Suprapubic skin (tissue), 4 donors: ENCODE data around the gene SULT2B1. TPM values are rescaled to one million over a fixed set of nuclear protein-coding genes. Genes with fewer than 3 reads are reported as not detected.
A peak's percentile ranks its signal among the peaks of the same experiment; 100 is the strongest.

ENCODE experiments used
- DNase-seq, 2 donors: peaks; one replicate each; pipeline ENCODE4 v3.0.0-alpha.2; 2019; ENCODE audit warnings: low spot score in 2 of 2
- H3K27ac ChIP-seq: fragments of 200-600 bp; sonication (generic); one replicate; pipeline ENCODE4 v1.5.1; 2019
- H3K27me3 ChIP-seq: fragments of 200-600 bp; sonication (generic); one replicate; pipeline ENCODE4 v1.5.1; 2019
- H3K36me3 ChIP-seq: fragments of 200-600 bp; sonication (generic); one replicate; pipeline ENCODE4 v1.5.1; 2019
- H3K4me1 ChIP-seq: fragments of 200-600 bp; sonication (generic); one replicate; pipeline ENCODE4 v1.5.1; 2019
- H3K4me3 ChIP-seq: fragments of 200-600 bp; sonication (generic); one replicate; pipeline ENCODE4 v1.5.1; 2019; ENCODE audit warnings: mild to moderate bottlenecking
- H3K9me3 ChIP-seq: fragments of 200-600 bp; sonication (generic); one replicate; pipeline ENCODE4 v1.5.1; 2019
- EP300 ChIP-seq: sonication (generic); formaldehyde crosslinking; IDR thresholded peaks from one replicate; pipeline ENCODE4 v1.6.1; 2017; ENCODE audit warnings: antibody characterized with exemption
- POLR2A ChIP-seq, 2 donors: fragments of 450-650 bp; IDR thresholded peaks; one replicate each; pipeline ENCODE4 v1.6.1; 2017; ENCODE audit warnings: antibody characterized with exemption in 2 of 2, mild to moderate bottlenecking in 2 of 2, moderate library complexity in 2 of 2
- POLR2AphosphoS5 ChIP-seq, 3 donors: sonication (generic); formaldehyde crosslinking; IDR thresholded peaks; one replicate each; pipeline ENCODE4 v1.6.1; 2017; ENCODE audit warnings: antibody characterized with exemption in 3 of 3
- WGBS: methylation state at CpG from one replicate; pipeline ENCODE4 v1.1.5; 2018; 5-methylcytosine and 5-hydroxymethylcytosine counted together
- total RNA-seq, 4 donors: library from RNA; depleted of rRNA; stranded (reverse); fragments of >200 nt; gene quantifications; one replicate each; pipeline ENCODE4 v1.1.0, GENCODE V29; 2016
- TF ChIP-seq, protein P1 (sequence below), 2 donors: fragments of 200-600 bp in 1 of 2; fragments of 450-650 bp in 1 of 2; sonication (generic) in 1 of 2; IDR thresholded peaks; one replicate each; pipeline ENCODE4 v1.5.1; 2016 to 2019; ENCODE audit warnings: antibody characterized with exemption in 2 of 2, mild to moderate bottlenecking in 1 of 2, moderate library complexity in 1 of 2

SULT2B1 gene
- total RNA-seq, 4 donors from 2014 or later = 26.0 to 162 (median 122) TPM

DNA sequence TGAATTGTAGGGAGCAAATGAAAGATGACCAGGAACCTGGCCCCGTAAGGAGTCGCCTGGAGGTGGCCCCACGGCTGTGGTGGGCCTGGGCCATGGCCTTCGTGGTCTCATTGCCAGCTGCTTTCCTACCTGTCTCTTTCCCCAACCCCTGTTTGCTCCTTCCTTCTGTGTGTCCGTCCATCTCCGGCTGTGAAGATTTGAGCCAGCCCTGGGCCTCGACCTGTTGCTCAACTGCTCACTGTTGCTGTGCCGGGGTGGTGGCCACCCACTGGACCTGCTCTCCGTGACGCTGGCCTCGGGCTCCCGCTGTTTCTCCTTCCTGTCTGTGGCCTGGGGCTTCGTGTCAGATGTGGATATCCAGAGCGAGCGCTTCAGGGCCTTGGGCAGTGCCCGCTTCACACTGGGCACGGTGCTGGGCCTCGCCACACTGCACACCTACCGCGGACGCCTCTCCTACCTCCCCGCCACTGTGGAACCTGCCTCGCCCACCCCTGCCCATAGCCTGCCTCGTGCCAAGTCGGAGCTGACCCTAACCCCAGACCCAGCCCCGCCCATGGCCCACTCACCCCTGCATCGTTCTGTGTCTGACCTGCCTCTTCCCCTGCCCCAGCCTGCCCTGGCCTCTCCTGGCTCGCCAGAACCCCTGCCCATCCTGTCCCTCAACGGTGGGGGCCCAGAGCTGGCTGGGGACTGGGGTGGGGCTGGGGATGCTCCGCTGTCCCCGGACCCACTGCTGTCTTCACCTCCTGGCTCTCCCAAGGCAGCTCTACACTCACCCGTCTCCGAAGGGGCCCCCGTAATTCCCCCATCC, 76.7 kb downstream of the SULT2B1 start:
- no peaks in the 10 kb centered on the region for H3K27me3 ChIP-seq
- peaks cover 59% of the 10 kb centered on the region for H3K4me1 ChIP-seq
- peaks cover 17% of the 10 kb centered on the region for H3K36me3 ChIP-seq
- H3K4me3 ChIP-seq = no peak overlapping the region
- peak in 1 of 2 donors; percentile 62 for DNase-seq
- WGBS = 81% methylated on average over 29 of the region's 34 CpGs
- no peak for TF ChIP-seq POLR2AphosphoS5 (IDR thresholded peaks at IDR 0.05)
- TF ChIP-seq, protein P1, sequence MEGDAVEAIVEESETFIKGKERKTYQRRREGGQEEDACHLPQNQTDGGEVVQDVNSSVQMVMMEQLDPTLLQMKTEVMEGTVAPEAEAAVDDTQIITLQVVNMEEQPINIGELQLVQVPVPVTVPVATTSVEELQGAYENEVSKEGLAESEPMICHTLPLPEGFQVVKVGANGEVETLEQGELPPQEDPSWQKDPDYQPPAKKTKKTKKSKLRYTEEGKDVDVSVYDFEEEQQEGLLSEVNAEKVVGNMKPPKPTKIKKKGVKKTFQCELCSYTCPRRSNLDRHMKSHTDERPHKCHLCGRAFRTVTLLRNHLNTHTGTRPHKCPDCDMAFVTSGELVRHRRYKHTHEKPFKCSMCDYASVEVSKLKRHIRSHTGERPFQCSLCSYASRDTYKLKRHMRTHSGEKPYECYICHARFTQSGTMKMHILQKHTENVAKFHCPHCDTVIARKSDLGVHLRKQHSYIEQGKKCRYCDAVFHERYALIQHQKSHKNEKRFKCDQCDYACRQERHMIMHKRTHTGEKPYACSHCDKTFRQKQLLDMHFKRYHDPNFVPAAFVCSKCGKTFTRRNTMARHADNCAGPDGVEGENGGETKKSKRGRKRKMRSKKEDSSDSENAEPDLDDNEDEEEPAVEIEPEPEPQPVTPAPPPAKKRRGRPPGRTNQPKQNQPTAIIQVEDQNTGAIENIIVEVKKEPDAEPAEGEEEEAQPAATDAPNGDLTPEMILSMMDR (IDR thresholded peaks at IDR 0.05) = no peak
- TF ChIP-seq POLR2A (IDR thresholded peaks at IDR 0.05) = no peak
- TF ChIP-seq EP300 = no peak
- H3K9me3 ChIP-seq = no peaks in the 10 kb centered on the region
- H3K27ac ChIP-seq = no peak overlapping the region

DNA sequence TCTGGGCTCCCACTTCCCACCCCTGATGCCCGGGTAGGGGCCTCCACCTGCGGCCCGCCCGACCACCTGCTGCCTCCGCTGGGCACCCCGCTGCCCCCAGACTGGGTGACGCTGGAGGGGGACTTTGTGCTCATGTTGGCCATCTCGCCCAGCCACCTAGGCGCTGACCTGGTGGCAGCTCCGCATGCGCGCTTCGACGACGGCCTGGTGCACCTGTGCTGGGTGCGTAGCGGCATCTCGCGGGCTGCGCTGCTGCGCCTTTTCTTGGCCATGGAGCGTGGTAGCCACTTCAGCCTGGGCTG, 77.3 kb downstream of the SULT2B1 start:
- Histone ChIP-seq H3K27ac (no peak overlapping the region), H3K36me3 (peaks cover 17% of the 10 kb centered on the region), H3K27me3 (no peaks in the 10 kb centered on the region), H3K4me3 (no peak overlapping the region), H3K4me1 (peaks cover 59% of the 10 kb centered on the region), H3K9me3 (no peaks in the 10 kb centered on the region)
- TF ChIP-seq POLR2A (IDR thresholded peaks at IDR 0.05) = no peak
- no peak for TF ChIP-seq EP300
- TF ChIP-seq, protein P1 (IDR thresholded peaks at IDR 0.05) = no peak
- no peak for TF ChIP-seq POLR2AphosphoS5 (IDR thresholded peaks at IDR 0.05)
- DNase-seq = no peak
- WGBS = 80% methylated on average over 1 of the region's 22 CpGs

DNA sequence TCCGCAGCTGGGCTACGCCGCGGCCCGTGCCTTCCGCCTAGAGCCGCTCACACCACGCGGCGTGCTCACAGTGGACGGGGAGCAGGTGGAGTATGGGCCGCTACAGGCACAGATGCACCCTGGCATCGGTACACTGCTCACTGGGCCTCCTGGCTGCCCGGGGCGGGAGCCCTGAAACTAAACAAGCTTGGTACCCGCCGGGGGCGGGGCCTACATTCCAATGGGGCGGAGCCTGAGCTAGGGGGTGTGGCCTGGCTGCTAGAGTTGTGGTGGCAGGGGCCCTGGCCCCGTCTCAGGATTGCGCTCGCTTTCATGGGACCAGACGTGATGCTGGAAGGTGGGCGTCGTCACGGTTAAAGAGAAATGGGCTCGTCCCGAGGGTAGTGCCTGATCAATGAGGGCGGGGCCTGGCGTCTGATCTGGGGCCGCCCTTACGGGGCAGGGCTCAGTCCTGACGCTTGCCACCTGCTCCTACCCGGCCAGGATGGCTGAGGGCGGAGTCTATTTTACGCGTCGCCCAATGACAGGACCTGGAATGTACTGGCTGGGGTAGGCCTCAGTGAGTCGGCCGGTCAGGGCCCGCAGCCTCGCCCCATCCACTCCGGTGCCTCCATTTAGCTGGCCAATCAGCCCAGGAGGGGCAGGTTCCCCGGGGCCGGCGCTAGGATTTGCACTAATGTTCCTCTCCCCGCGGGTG, 77.8 kb downstream of the SULT2B1 start:
- 37% methylated on average over 13 of the region's 48 CpGs for WGBS
- peaks cover 59% of the 10 kb centered on the region for H3K4me1 ChIP-seq
- H3K9me3 ChIP-seq = no peaks in the 10 kb centered on the region
- TF ChIP-seq, protein P1 (IDR thresholded peaks at IDR 0.05) = no peak
- TF ChIP-seq POLR2AphosphoS5 (IDR thresholded peaks at IDR 0.05) (no peak), POLR2A (IDR thresholded peaks at IDR 0.05) (no peak), EP300 (no peak)
- peak in 1 of 2 donors; percentile 77 for DNase-seq
- H3K4me3 ChIP-seq = no peak overlapping the region
- peaks cover 17% of the 10 kb centered on the region for H3K36me3 ChIP-seq
- peak overlapping the region; percentile 46 for H3K27ac ChIP-seq
- no peaks in the 10 kb centered on the region for H3K27me3 ChIP-seq

DNA sequence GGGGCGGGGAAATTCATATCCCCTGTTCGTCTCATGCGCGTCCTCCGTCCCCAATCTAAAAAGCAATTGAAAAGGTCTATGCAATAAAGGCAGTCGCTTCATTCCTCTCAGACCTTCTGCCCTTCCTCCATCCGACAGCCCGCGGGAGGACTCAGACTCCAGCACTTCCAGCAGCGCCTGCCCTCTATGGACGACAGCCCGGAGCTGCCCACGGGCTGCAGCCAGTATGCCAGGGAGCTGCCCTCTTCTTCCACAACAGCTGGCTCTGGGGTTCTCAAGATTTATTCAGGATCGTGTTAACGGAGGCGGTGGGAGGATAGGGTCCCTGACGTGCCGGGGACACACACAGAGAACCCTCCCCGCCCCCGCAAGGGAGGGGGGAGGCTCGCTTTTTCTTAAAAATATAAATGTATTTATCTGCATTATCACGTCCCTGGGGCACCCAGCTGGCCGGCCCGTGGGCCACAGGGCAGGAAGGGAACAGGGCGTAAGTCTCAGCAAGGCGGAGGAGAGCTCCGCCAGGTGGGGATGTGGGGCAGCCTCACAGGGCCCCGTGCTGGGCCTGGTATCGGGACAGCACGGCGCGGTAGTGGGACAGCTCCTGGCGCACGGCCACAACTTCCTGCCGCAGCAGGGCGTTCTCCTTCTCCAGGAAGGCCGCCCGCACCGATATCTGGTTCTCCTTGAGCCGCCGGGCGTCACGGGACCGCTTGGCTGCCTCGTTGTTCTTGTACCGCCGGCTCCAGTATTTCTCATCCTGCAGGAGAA, 78.5 kb downstream of the SULT2B1 start:
- Histone ChIP-seq H3K9me3 (no peaks in the 10 kb centered on the region), H3K27ac (peak overlapping the region; percentile 46), H3K4me1 (peaks cover 61% of the 10 kb centered on the region), H3K27me3 (no peaks in the 10 kb centered on the region), H3K36me3 (peaks cover 17% of the 10 kb centered on the region), H3K4me3 (no peak overlapping the region)
- peak in 1 of 2 donors; percentile 75 for DNase-seq
- TF ChIP-seq, protein P1 (IDR thresholded peaks at IDR 0.05) = no peak
- TF ChIP-seq POLR2A (IDR thresholded peaks at IDR 0.05) (no peak), EP300 (no peak), POLR2AphosphoS5 (IDR thresholded peaks at IDR 0.05) (no peak)
- 25% methylated on average over 46 of the region's 47 CpGs for WGBS
